ENCODE results near the gene CASTOR1. TPM values are rescaled to one million over a fixed set of nuclear protein-coding genes. Genes with fewer than 3 reads are reported as not detected.
A peak's percentile ranks its signal among the peaks of the same experiment; 100 is the strongest.

Gene CASTOR1
- polyA plus RNA-seq, 1 of the 3 experiments (the other 2 are of a cell fraction), result 14.4 TPM

GRCh38 chr22:30265823-30266444 is 23.4 kb downstream of the CASTOR1 start (continued):
- TF ChIP-seq NFIC (IDR thresholded peaks at IDR 0.05; ENCODE audit: borderline replicate concordance) (no peak), MAX (IDR thresholded peaks at IDR 0.05; ENCODE audit: low read depth) (no peak), SMC3 (IDR thresholded peaks at IDR 0.05; ENCODE audit: low read depth, low read length) (no peak), TCF12 (IDR thresholded peaks at IDR 0.05) (no peak)

DNA sequence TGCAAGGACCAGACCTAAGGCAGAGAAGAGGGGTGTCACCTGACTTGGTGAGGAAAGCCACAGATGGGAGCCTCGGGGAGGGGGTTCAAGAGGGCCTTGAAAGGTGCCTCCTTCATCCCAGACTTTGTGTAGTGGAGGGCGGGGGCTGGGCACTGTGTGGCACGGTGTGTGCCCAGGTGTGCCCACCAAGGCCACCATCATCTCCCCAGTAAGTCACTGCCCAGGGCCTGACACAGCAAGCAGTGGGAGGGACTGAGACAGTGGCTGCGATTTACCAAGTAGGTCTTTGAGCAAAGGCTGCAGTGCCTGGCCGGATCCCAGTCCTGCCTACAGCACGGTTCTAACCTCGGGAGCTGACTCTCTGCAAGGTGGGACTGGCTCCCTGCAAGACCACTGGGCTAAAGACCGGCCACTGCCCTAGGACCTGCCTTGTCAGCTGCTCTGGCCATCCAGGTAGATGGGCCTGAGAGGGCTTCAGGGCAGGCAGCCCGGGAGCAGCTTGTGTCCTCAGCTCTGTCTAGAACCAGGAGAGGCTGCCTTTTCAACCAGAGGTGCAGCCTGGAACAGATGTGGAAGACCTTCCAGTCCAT is 24.1 kb downstream of the CASTOR1 start:
- H3K4me3 ChIP-seq (ENCODE audit: low read depth in 2 of 2, low read length in 1 of 2), result no peak overlapping the region
- CTCF ChIA-PET, result interaction anchor here (1.3 to 3.8 kb wide), 3 partner anchors 10 to 158 kb away, joined by 7 to 25 read pairs (median 9); no protein-coding TSS in a partner anchor
- no peaks in the 10 kb centered on the region for H3K36me3 ChIP-seq (replicated peaks in 1 of 2; ENCODE audit: control insufficient read depth in 1 of 2, insufficient read depth in 2 of 2, low read length in 1 of 2)
- no peaks in the 10 kb centered on the region for H3K9me3 ChIP-seq
- no peaks in the 10 kb centered on the region for H3K79me2 ChIP-seq (ENCODE audit: insufficient read depth)
- POLR2A ChIA-PET, result interaction anchor here (0.6 kb wide), 1 partner anchor 699 kb away, joined by 3 read pairs; no protein-coding TSS in a partner anchor
- H3K27me3 ChIP-seq (ENCODE audit: insufficient read depth), result no peaks in the 10 kb centered on the region
- H3K4me2 ChIP-seq, result no peak overlapping the region
- no peak for DNase-seq
- H3F3A ChIP-seq (replicated peaks; ENCODE audit: insufficient read depth), result no peaks in the 10 kb centered on the region
- H2AFZ ChIP-seq (ENCODE audit: low read depth), result no peak overlapping the region
- WGBS (ENCODE audit: low lambda C conversion rate), result 86% methylated on average over 1 of the region's 9 CpGs
- no peaks in the 10 kb centered on the region for H3K9me2 ChIP-seq
- no peak overlapping the region for H3K9ac ChIP-seq
- TF ChIP-seq JUND (IDR thresholded peaks at IDR 0.05), result no peak
- TF ChIP-seq, protein P1, sequence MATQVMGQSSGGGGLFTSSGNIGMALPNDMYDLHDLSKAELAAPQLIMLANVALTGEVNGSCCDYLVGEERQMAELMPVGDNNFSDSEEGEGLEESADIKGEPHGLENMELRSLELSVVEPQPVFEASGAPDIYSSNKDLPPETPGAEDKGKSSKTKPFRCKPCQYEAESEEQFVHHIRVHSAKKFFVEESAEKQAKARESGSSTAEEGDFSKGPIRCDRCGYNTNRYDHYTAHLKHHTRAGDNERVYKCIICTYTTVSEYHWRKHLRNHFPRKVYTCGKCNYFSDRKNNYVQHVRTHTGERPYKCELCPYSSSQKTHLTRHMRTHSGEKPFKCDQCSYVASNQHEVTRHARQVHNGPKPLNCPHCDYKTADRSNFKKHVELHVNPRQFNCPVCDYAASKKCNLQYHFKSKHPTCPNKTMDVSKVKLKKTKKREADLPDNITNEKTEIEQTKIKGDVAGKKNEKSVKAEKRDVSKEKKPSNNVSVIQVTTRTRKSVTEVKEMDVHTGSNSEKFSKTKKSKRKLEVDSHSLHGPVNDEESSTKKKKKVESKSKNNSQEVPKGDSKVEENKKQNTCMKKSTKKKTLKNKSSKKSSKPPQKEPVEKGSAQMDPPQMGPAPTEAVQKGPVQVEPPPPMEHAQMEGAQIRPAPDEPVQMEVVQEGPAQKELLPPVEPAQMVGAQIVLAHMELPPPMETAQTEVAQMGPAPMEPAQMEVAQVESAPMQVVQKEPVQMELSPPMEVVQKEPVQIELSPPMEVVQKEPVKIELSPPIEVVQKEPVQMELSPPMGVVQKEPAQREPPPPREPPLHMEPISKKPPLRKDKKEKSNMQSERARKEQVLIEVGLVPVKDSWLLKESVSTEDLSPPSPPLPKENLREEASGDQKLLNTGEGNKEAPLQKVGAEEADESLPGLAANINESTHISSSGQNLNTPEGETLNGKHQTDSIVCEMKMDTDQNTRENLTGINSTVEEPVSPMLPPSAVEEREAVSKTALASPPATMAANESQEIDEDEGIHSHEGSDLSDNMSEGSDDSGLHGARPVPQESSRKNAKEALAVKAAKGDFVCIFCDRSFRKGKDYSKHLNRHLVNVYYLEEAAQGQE (IDR thresholded peaks at IDR 0.05; ENCODE audit: low read depth, low read length), result no peak
- peaks cover 3 to 5% of the 10 kb centered on the region in 2 experiments; a peak in 2 of 4 replicates for H3K4me1 ChIP-seq (ENCODE audit: control insufficient read depth in 1 of 2, insufficient read depth in 2 of 2, low read depth in 1 of 2, low read length in 1 of 2)
- H4K20me1 ChIP-seq (ENCODE audit: insufficient read depth), result no peaks in the 10 kb centered on the region
- H3K27ac ChIP-seq (ENCODE audit: low read depth in 2 of 2, low read length in 1 of 2), result no peak overlapping the region

DNA sequence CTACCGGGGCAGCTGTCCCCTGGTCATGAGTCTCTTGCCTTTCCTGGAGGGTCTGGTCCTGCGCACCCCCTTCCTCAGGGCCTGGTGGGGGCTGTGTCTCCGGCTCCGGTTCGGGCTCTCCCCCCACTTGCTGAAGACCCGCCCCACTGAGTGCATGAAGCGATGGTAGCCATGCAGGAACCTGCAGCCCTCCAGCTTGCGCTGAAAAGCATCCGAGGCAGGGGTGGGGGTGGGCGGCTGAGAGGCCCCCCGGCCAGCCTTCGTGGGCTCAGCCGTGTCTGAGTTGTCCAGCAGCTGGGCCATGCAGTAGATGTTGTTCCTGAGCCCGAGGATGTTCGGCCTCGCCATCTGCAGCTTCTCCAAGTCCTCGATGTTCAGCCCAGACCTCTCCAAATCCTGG is 25.4 kb downstream of the CASTOR1 start:
- Histone ChIP-seq H3K27me3 (ENCODE audit: insufficient read depth) (no peaks in the 10 kb centered on the region), H3K9ac (no peak overlapping the region), H3F3A (replicated peaks; ENCODE audit: insufficient read depth) (no peaks in the 10 kb centered on the region), H3K4me2 (peak overlapping the region; percentile 84; the same call in 1 of the 2 replicates), H3K27ac (ENCODE audit: low read depth in 2 of 2, low read length in 1 of 2) (no peak overlapping the region), H4K20me1 (ENCODE audit: insufficient read depth) (no peaks in the 10 kb centered on the region), H3K4me3 (ENCODE audit: low read depth in 2 of 2, low read length in 1 of 2) (no peak overlapping the region), H3K9me2 (no peaks in the 10 kb centered on the region), H3K4me1 (ENCODE audit: control insufficient read depth in 1 of 2, insufficient read depth in 2 of 2, low read depth in 1 of 2, low read length in 1 of 2) (peaks cover 3 to 5% of the 10 kb centered on the region in 2 experiments; a peak in 2 of 4 replicates), H3K79me2 (ENCODE audit: insufficient read depth) (no peaks in the 10 kb centered on the region), H2AFZ (ENCODE audit: low read depth) (no peak overlapping the region), H3K36me3 (replicated peaks in 1 of 2; ENCODE audit: control insufficient read depth in 1 of 2, insufficient read depth in 2 of 2, low read length in 1 of 2) (no peaks in the 10 kb centered on the region), H3K9me3 (no peaks in the 10 kb centered on the region)
- CTCF ChIA-PET, result interaction anchor here (0.8 to 5.6 kb wide), 22 partner anchors 8 to 160 kb away, joined by 3 to 43 read pairs (median 4); partner anchors contain the start of genes RNF215 and SEC14L2
- DNase-seq, result no peak
- WGBS (ENCODE audit: low lambda C conversion rate), result 94% methylated on average over 11 of the region's 17 CpGs
- POLR2A ChIA-PET, result no interaction called here
- TF ChIP-seq NRF1 (IDR thresholded peaks at IDR 0.05; ENCODE audit: low read depth, low read length), result no peak
- TF ChIP-seq TCF12 (IDR thresholded peaks at IDR 0.05), result no peak
- no peak for TF ChIP-seq SMC3 (IDR thresholded peaks at IDR 0.05; ENCODE audit: low read depth, low read length)
- TF ChIP-seq EP300 (IDR thresholded peaks at IDR 0.05; ENCODE audit: borderline replicate concordance in 1 of 2, low read depth in 1 of 2, low read length in 1 of 2), result no peak
- no peak for TF ChIP-seq NFIC (IDR thresholded peaks at IDR 0.05; ENCODE audit: borderline replicate concordance)
- no peak for TF ChIP-seq POLR2AphosphoS5 (IDR thresholded peaks at IDR 0.05; ENCODE audit: low read depth, low read length)
- TF ChIP-seq TAF1 (IDR thresholded peaks at IDR 0.05; ENCODE audit: borderline replicate concordance, low read depth, low read length), result no peak
- TF ChIP-seq, protein P2, sequence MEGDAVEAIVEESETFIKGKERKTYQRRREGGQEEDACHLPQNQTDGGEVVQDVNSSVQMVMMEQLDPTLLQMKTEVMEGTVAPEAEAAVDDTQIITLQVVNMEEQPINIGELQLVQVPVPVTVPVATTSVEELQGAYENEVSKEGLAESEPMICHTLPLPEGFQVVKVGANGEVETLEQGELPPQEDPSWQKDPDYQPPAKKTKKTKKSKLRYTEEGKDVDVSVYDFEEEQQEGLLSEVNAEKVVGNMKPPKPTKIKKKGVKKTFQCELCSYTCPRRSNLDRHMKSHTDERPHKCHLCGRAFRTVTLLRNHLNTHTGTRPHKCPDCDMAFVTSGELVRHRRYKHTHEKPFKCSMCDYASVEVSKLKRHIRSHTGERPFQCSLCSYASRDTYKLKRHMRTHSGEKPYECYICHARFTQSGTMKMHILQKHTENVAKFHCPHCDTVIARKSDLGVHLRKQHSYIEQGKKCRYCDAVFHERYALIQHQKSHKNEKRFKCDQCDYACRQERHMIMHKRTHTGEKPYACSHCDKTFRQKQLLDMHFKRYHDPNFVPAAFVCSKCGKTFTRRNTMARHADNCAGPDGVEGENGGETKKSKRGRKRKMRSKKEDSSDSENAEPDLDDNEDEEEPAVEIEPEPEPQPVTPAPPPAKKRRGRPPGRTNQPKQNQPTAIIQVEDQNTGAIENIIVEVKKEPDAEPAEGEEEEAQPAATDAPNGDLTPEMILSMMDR (IDR thresholded peaks at IDR 0.05), result no peak
- TF ChIP-seq SIN3A (IDR thresholded peaks at IDR 0.05; ENCODE audit: borderline replicate concordance, low read depth, low read length), result no peak
- no peak for TF ChIP-seq RFX5 (IDR thresholded peaks at IDR 0.05; ENCODE audit: low read length)
- no peak for TF ChIP-seq EZH2phosphoT487 (IDR thresholded peaks at IDR 0.05; ENCODE audit: borderline replicate concordance, low read depth)

All from SK-N-SH (cell line).